ENCODE data around the gene SMPDL3A.

Gene SMPDL3A

GRCh38 chr6:122845464-122845863 lies 56.4 kb downstream of the SMPDL3A start:
- no peak for DNase-seq
- Histone ChIP-seq H4K91ac (ENCODE audit: low read length) (no peak overlapping the region), H3K9ac (ENCODE audit: low read length) (peak overlapping the region; percentile 86), H4K8ac (ENCODE audit: low read length) (no peak overlapping the region), H3K4me3 (ENCODE audit: insufficient read depth in 1 of 2, low read depth in 1 of 2, low read length in 2 of 2) (peak overlapping the region in 1 of 2 experiments; percentile 70), H3K4me2 (ENCODE audit: low read length, poor library complexity, severe bottlenecking) (no peak overlapping the region), H3K27me3 (ENCODE audit: control insufficient read depth in 1 of 2, insufficient read depth in 1 of 2, low read length in 2 of 2) (no peaks in the 10 kb centered on the region), H2BK12ac (ENCODE audit: low read length in 2 of 2) (no peak overlapping the region), H3K9me3 (ENCODE audit: control insufficient read depth, low read length) (no peaks in the 10 kb centered on the region), H3K36me3 (ENCODE audit: control insufficient read depth in 1 of 2, insufficient read depth in 2 of 2, low read depth in 1 of 2, low read length in 2 of 2) (no peaks in the 10 kb centered on the region), H2BK15ac (ENCODE audit: low read depth, poor library complexity, severe bottlenecking) (no peak overlapping the region), H2AFZ (ENCODE audit: low read depth, low read length) (no peak overlapping the region), H3K23ac (ENCODE audit: low read length in 2 of 2) (no peak overlapping the region), H3K4ac (ENCODE audit: low read depth in 1 of 2, low read length in 2 of 2) (no peak overlapping the region), H2BK5ac (ENCODE audit: low read depth, low read length, poor library complexity, severe bottlenecking) (no peak overlapping the region), H3K18ac (ENCODE audit: low read depth in 1 of 2, low read length in 2 of 2) (no peak overlapping the region), H2AK5ac (ENCODE audit: low read length, severe bottlenecking) (peak overlapping the region; percentile 4), H3K79me1 (replicated peaks; ENCODE audit: low read length, poor library complexity, severe bottlenecking) (no peaks in the 10 kb centered on the region), H3K4me1 (ENCODE audit: control insufficient read depth, insufficient read depth, low read depth, low read length) (no peaks in the 10 kb centered on the region), H2BK120ac (ENCODE audit: low read depth, low read length) (no peak overlapping the region), H3K14ac (ENCODE audit: low read length in 2 of 2) (no peak overlapping the region), H3K27ac (ENCODE audit: low read length, poor library complexity, severe bottlenecking) (no peak overlapping the region)
- 86% methylated on average over 9 of the region's 9 CpGs for WGBS

GRCh38 chr6:122845916-122846612 lies 57.0 kb downstream of the SMPDL3A start:
- Histone ChIP-seq H2BK12ac (ENCODE audit: low read length in 2 of 2) (no peak overlapping the region), H3K27ac (ENCODE audit: low read length, poor library complexity, severe bottlenecking) (no peak overlapping the region), H2BK15ac (ENCODE audit: low read depth, poor library complexity, severe bottlenecking) (no peak overlapping the region), H3K27me3 (ENCODE audit: control insufficient read depth in 1 of 2, insufficient read depth in 1 of 2, low read length in 2 of 2) (no peaks in the 10 kb centered on the region), H3K4me1 (ENCODE audit: control insufficient read depth, insufficient read depth, low read depth, low read length) (no peaks in the 10 kb centered on the region), H3K23ac (ENCODE audit: low read length in 2 of 2) (no peak overlapping the region), H3K4me3 (ENCODE audit: insufficient read depth in 1 of 2, low read depth in 1 of 2, low read length in 2 of 2) (peak overlapping the region in 1 of 2 experiments; percentile 70), H3K14ac (ENCODE audit: low read length in 2 of 2) (no peak overlapping the region), H3K18ac (ENCODE audit: low read depth in 1 of 2, low read length in 2 of 2) (no peak overlapping the region), H3K4me2 (ENCODE audit: low read length, poor library complexity, severe bottlenecking) (no peak overlapping the region), H4K8ac (ENCODE audit: low read length) (no peak overlapping the region), H2AFZ (ENCODE audit: low read depth, low read length) (no peak overlapping the region), H2AK5ac (ENCODE audit: low read length, severe bottlenecking) (no peak overlapping the region), H3K9me3 (ENCODE audit: control insufficient read depth, low read length) (no peaks in the 10 kb centered on the region), H2BK120ac (ENCODE audit: low read depth, low read length) (no peak overlapping the region), H3K9ac (ENCODE audit: low read length) (peak overlapping the region; percentile 86), H3K36me3 (ENCODE audit: control insufficient read depth in 1 of 2, insufficient read depth in 2 of 2, low read depth in 1 of 2, low read length in 2 of 2) (no peaks in the 10 kb centered on the region), H2BK5ac (ENCODE audit: low read depth, low read length, poor library complexity, severe bottlenecking) (no peak overlapping the region), H3K79me1 (replicated peaks; ENCODE audit: low read length, poor library complexity, severe bottlenecking) (no peaks in the 10 kb centered on the region), H3K4ac (ENCODE audit: low read depth in 1 of 2, low read length in 2 of 2) (no peak overlapping the region), H4K91ac (ENCODE audit: low read length) (no peak overlapping the region)
- WGBS, result 96% methylated on average over 1 of the region's 3 CpGs
- peak; percentile 18 for DNase-seq

GRCh38 chr6:122853259-122853995 lies 64.4 kb downstream of the SMPDL3A start:
- H4K8ac ChIP-seq (ENCODE audit: low read length), result no peak overlapping the region
- H3K18ac ChIP-seq (ENCODE audit: low read depth in 1 of 2, low read length in 2 of 2), result no peak overlapping the region
- H3K9me3 ChIP-seq (ENCODE audit: control insufficient read depth, low read length), result no peaks in the 10 kb centered on the region
- no peaks in the 10 kb centered on the region for H3K79me1 ChIP-seq (replicated peaks; ENCODE audit: low read length, poor library complexity, severe bottlenecking)
- peak overlapping the region; percentile 23 for H2AFZ ChIP-seq (ENCODE audit: low read depth, low read length)
- no peak overlapping the region for H3K4ac ChIP-seq (ENCODE audit: low read depth in 1 of 2, low read length in 2 of 2)
- H3K27me3 ChIP-seq (ENCODE audit: control insufficient read depth in 1 of 2, insufficient read depth in 1 of 2, low read length in 2 of 2), result peaks cover 0 to 5% of the 10 kb centered on the region in 2 experiments
- H2BK5ac ChIP-seq (ENCODE audit: low read depth, low read length, poor library complexity, severe bottlenecking), result no peak overlapping the region
- H2AK5ac ChIP-seq (ENCODE audit: low read length, severe bottlenecking), result no peak overlapping the region
- no peaks in the 10 kb centered on the region for H3K36me3 ChIP-seq (ENCODE audit: control insufficient read depth in 1 of 2, insufficient read depth in 2 of 2, low read depth in 1 of 2, low read length in 2 of 2)
- H3K9ac ChIP-seq (ENCODE audit: low read length), result no peak overlapping the region
- no peak overlapping the region for H3K4me3 ChIP-seq (ENCODE audit: insufficient read depth in 1 of 2, low read depth in 1 of 2, low read length in 2 of 2)
- no peak overlapping the region for H3K23ac ChIP-seq (ENCODE audit: low read length in 2 of 2)
- no peak overlapping the region for H2BK12ac ChIP-seq (ENCODE audit: low read length in 2 of 2)
- no peak overlapping the region for H2BK120ac ChIP-seq (ENCODE audit: low read depth, low read length)
- H4K91ac ChIP-seq (ENCODE audit: low read length), result no peak overlapping the region
- WGBS, result 82% methylated on average over 5 of the region's 6 CpGs
- H2BK15ac ChIP-seq (ENCODE audit: low read depth, poor library complexity, severe bottlenecking), result no peak overlapping the region
- no peak overlapping the region for H3K27ac ChIP-seq (ENCODE audit: low read length, poor library complexity, severe bottlenecking)
- H3K4me2 ChIP-seq (ENCODE audit: low read length, poor library complexity, severe bottlenecking), result no peak overlapping the region
- H3K4me1 ChIP-seq (ENCODE audit: control insufficient read depth, insufficient read depth, low read depth, low read length), result no peaks in the 10 kb centered on the region
- H3K14ac ChIP-seq (ENCODE audit: low read length in 2 of 2), result no peak overlapping the region
- DNase-seq, result no peak
